NCI-H1092 treated with DMSO at 0.1 percent for 48 hours (cell line): ENCODE data around the gene PCGF1.

ENCODE experiments used
- DNase-seq: peaks from one replicate; lab custom pipeline; 2025; lab: John Stamatoyannopoulos, UW

Gene PCGF1

GRCh38 chr2:74536166-74536950 lies 28.9 kb upstream of the PCGF1 start:
- no peak for DNase-seq

- no peak for DNase-seq
Measured at GRCh38 chr2:74535440-74535965, 28.0 kb upstream of the PCGF1 start.

- no peak for DNase-seq
Measured at GRCh38 chr2:74534411-74534810, 26.9 kb upstream of the PCGF1 start.

GRCh38 chr2:74533464-74533863 lies 26.0 kb upstream of the PCGF1 start:
- DNase-seq: no peak

GRCh38 chr2:74532222-74532621 lies 24.7 kb upstream of the PCGF1 start:
- DNase-seq: no peak

- DNase-seq: no peak
Measured at GRCh38 chr2:74531666-74532065, 24.2 kb upstream of the PCGF1 start.

GRCh38 chr2:74530239-74531187 lies 23.0 kb upstream of the PCGF1 start:
- DNase-seq: no peak

GRCh38 chr2:74529357-74530238 lies 22.1 kb upstream of the PCGF1 start, which contains the start of the genes AUP1 and HTRA2:
TSS of gene AUP1 (minus strand) at chr2:74529706. CDS start at chr2:74529629, 77 bp downstream.
TSS of gene HTRA2 (plus strand) at chr2:74529933. CDS start at chr2:74530007, 74 bp downstream.
- DNase-seq: peak; percentile 93

GRCh38 chr2:74528600-74529356 lies 21.3 kb upstream of the PCGF1 start:
- no peak for DNase-seq

- DNase-seq: no peak
Measured at GRCh38 chr2:74527741-74528140, 20.2 kb upstream of the PCGF1 start.

GRCh38 chr2:74526649-74527230 lies 19.2 kb upstream of the PCGF1 start:
- no peak for DNase-seq

- no peak for DNase-seq
Measured at GRCh38 chr2:74525717-74526648, 18.5 kb upstream of the PCGF1 start, which contains the start of gene DQX1. TSS of gene DQX1 (minus strand) at chr2:74526231. CDS start at chr2:74525729, 502 bp downstream.

GRCh38 chr2:74524955-74525716 lies 17.6 kb upstream of the PCGF1 start:
- no peak for DNase-seq

GRCh38 chr2:74524005-74524404 lies 16.5 kb upstream of the PCGF1 start:
- no peak for DNase-seq

- no peak for DNase-seq
Measured at GRCh38 chr2:74522516-74522915, 15.0 kb upstream of the PCGF1 start.

- DNase-seq: no peak
Measured at GRCh38 chr2:74516650-74517049, 9.2 kb upstream of the PCGF1 start.

- no peak for DNase-seq
Measured at GRCh38 chr2:74515981-74516633, 8.6 kb upstream of the PCGF1 start.
